ENCODE results near the gene ENO1. TPM values are rescaled to one million over a fixed set of nuclear protein-coding genes. Genes with fewer than 3 reads are reported as not detected.
A peak's percentile ranks its signal among the peaks of the same experiment; 100 is the strongest.

ENO1 gene
- total and polyA plus RNA-seq, 10 of the 15 experiments (the other 5 are each of a cell fraction or from before 2014, with no cell fraction given) = 1,850 to 4,219 (median 2,331) TPM

- no peak for TF ChIP-seq HSF1 (IDR thresholded peaks at IDR 0.05; ENCODE audit: low read depth, low read length)
Measured at GRCh38 chr1:8903908-8904650, 25.6 kb upstream of the ENO1 start (continued).

GRCh38 chr1:8903410-8903809 lies 24.9 kb upstream of the ENO1 start:
- Histone ChIP-seq H3K27ac (ENCODE audit: control insufficient read depth, insufficient read depth) (no peak overlapping the region), H2AFZ (ENCODE audit: control insufficient read depth, low read depth, low read length) (no peak overlapping the region), H3K4me2 (ENCODE audit: control insufficient read depth, insufficient read depth) (no peak overlapping the region), H3K4me3 (no peak overlapping the region), H3K4me1 (ENCODE audit: control insufficient read depth, insufficient read depth, low read length) (peaks cover 6% of the 10 kb centered on the region; the same call in 1 of the 2 replicates), H4K20me1 (ENCODE audit: control insufficient read depth, insufficient read depth) (no peaks in the 10 kb centered on the region), H3K9ac (ENCODE audit: control insufficient read depth, insufficient read depth, low read length) (no peak overlapping the region), H3K36me3 (ENCODE audit: control insufficient read depth in 2 of 2, insufficient read depth in 2 of 2, low read length in 1 of 2) (no peaks in the 10 kb centered on the region), H3K27me3 (replicated peaks in 1 of 2; ENCODE audit: control insufficient read depth in 2 of 2, insufficient read depth in 2 of 2, low read length in 1 of 2) (no peaks in the 10 kb centered on the region), H3K79me2 (ENCODE audit: control insufficient read depth, insufficient read depth, low read length) (no peaks in the 10 kb centered on the region), H3K9me3 (replicated peaks; ENCODE audit: control insufficient read depth, insufficient read depth, low read length) (no peaks in the 10 kb centered on the region; the same call in 2 of the 3 replicates)
- DNase-seq (ENCODE audit: low read depth, low spot score) (no peak), FAIRE-seq (no peak), ATAC-seq (no peak)
- WGBS (ENCODE audit: insufficient coverage, insufficient replicate concordance, low lambda C conversion rate, missing lambda C conversion rate) = 94% methylated on average over 6 of the region's 6 CpGs
- intact Hi-C loops (cut with micrococcal nuclease; ENCODE audit: unreplicated experiment) = no loop called here
- in situ Hi-C loops (cut with MboI) = no loop called here
- ChIA-PET CTCF (interaction anchor here (1.0 to 1.5 kb wide), 3 partner anchors 11 to 102 kb away, joined by 3 to 5 read pairs (median 3); no protein-coding TSS in a partner anchor), RAD21 (ENCODE audit: unreplicated experiment) (no interaction called here), SMC1A (ENCODE audit: uncharacterized antibody, unreplicated experiment) (no interaction called here), POLR2A (no interaction called here)
- TF ChIP-seq RAD21 (IDR thresholded peaks at IDR 0.05; ENCODE audit: insufficient read depth, low read depth, low read length) = peak; percentile 21; the same call in 1 of the 2 replicates
- TF ChIP-seq RBBP5 (conservative IDR thresholded peaks at IDR 0.05) = no peak
- peak in 1 of 3 experiments; percentile 15; a peak in 1 of 6 replicates for TF ChIP-seq CTCF (IDR thresholded peaks at IDR 0.05 in 2 of 3, conservative IDR thresholded peaks at IDR 0.05 in 1 of 3; ENCODE audit: control insufficient read depth in 2 of 3, extremely low read depth in 1 of 3, insufficient read depth in 1 of 3, low read depth in 3 of 3, low read length in 3 of 3)
- no TSS peak for BruUV-seq (replicated peaks)

Measured in GM12878 (cell line).